ENCODE results near the gene HIBCH. TPM values are rescaled to one million over a fixed set of nuclear protein-coding genes. Genes with fewer than 3 reads are reported as not detected.

Gene HIBCH
- total and polyA plus RNA-seq, 9 of the 15 experiments (the other 6 are each of a cell fraction or from before 2014, with no cell fraction given): 17.0 to 65.4 (median 28.3) TPM

- TF ChIP-seq ZNF609 (CRISPR knock-in tag; IDR thresholded peaks at IDR 0.05; ENCODE audit: borderline replicate concordance) (no peak), CREM (IDR thresholded peaks at IDR 0.05; ENCODE audit: low read depth) (no peak), CTCFL (IDR thresholded peaks at IDR 0.05; ENCODE audit: borderline replicate concordance, insufficient read depth, low read depth, low read length, poor library complexity, severe bottlenecking) (no peak), ZNF57 (CRISPR knock-in tag; IDR thresholded peaks at IDR 0.05) (no peak), GATAD2A (IDR thresholded peaks at IDR 0.05) (peak; percentile 46; the same call in 1 of the 2 replicates), AFF1 (IDR thresholded peaks at IDR 0.05; ENCODE audit: low read depth in 1 of 2, partially characterized antibody in 2 of 2) (peak in 1 of 2 experiments; percentile 27), DIDO1 (tag; IDR thresholded peaks at IDR 0.05; ENCODE audit: low read depth) (no peak), TRIM24 (IDR thresholded peaks at IDR 0.05) (no peak)
Measured at GRCh38 chr2:190334479-190335224, 15.0 kb upstream of the HIBCH start (continued).

All from K562 (cell line).